GM18517 (cell line): ENCODE data around the gene TMEM185A.
"Not testable (repeated sequence)": the region's sequence is repeated elsewhere in the genome, so short reads cannot be mapped to it uniquely, and the experiment has no call there.

Experiments
- ATAC-seq: cut with Tn5 transposase; IDR thresholded peaks from one replicate; pipeline ENCODE4 v1.9.1; 2021; ENCODE audit warnings: mild to moderate bottlenecking, moderate library complexity; ENCODE audit not compliant: unreplicated experiment

TMEM185A gene

DNA sequence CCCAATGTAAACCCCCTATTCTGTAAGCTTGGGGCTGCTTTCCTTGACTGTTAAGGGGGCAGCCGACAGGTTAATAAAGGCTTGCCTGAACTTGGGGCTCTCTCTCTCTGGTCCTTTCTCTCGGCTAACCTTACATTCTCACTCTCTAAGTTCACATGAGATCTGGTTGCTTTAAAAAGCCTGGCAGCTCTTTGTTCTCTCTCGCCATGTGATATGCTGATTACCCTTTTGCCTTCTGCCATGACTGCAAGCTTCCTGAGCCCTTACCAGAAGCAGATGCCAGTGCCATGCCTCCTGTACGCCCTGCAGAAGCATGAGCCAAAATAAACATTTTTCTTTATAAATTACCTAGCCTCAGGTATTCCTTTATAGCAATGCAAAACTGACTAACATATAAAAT lies 76.3 kb downstream of the TMEM185A start:
- not testable (repeated sequence) for ATAC-seq

DNA sequence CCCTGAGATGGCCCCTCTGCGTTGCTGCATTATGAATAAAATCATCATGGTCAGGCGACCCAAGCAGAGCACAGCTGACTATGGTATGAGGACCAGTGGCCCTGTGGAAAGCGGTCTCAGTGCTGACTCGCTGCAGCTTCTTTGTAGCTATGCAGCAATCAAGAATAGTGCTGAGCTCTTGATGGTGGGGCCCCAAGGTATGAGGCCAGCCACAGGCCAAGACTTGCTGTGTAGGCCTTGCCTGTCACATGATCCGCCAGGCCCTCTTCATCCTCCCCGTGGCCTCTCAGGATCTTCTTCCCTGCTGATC lies 79.7 kb downstream of the TMEM185A start:
- ATAC-seq, result not testable (repeated sequence)

- ATAC-seq, result not testable (repeated sequence)
Measured at GRCh38 chrX:149551245-149551938, 80.2 kb downstream of the TMEM185A start.

- not testable (repeated sequence) for ATAC-seq
Measured at GRCh38 chrX:149550454-149550853, 81.1 kb downstream of the TMEM185A start.

DNA sequence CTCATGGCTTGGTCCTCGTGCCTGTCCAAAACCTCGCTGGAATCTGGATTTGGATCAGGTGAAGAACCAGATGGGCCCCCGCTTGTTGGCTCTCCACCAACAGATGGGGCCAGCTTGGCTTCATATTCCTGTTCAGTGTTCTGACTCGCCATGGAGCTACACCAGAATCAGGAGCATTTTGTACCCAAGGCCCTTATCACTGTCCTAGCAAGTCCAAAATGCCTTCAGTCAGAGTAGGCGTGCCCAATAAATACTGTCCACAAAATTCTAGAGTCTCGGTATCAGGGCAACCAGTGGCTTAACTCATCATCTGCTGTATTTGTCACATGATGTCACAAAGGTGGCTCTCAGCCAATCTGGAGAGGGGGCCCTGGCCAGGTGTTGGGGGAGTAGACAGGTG lies 81.9 kb downstream of the TMEM185A start, which contains the start of gene HSFX3:
HSFX3 (minus strand) TSS at position 224 of the 400 bp plus-strand sequence; CDS start at position 152, 72 bp downstream.
- not testable (repeated sequence) for ATAC-seq

- not testable (repeated sequence) for ATAC-seq
Measured at GRCh38 chrX:149547782-149548181, 83.8 kb downstream of the TMEM185A start.

GRCh38 chrX:149546962-149547361 lies 84.6 kb downstream of the TMEM185A start:
- not testable (repeated sequence) for ATAC-seq
